A549 (cell line): ENCODE measurements around the gene STAMBP.
"Not testable (repeated sequence)": the region's sequence is repeated elsewhere in the genome, so short reads cannot be mapped to it uniquely, and the experiment has no call there.

Experiments used
- CEBPB ChIP-seq, 2 experiments: fragments of >200 bp in 1 of 2; sonication (Bioruptor Twin) in 1 of 2; formaldehyde crosslinking in 1 of 2; IDR thresholded peaks; 2 replicates each; pipeline ENCODE4 v1.6.1; 2012 to 2016
- EP300 ChIP-seq, 2 experiments: fragments of >200 bp; sonication (Bioruptor Twin); formaldehyde crosslinking; IDR thresholded peaks; 2 replicates in 1 of 2; 3 replicates in 1 of 2; pipeline ENCODE4 v1.6.1; 2016 to 2017
- KDM1A ChIP-seq: fragments of 200-600 bp; sonication (generic); IDR thresholded peaks from 2 replicates; pipeline ENCODE4 v1.6.1; 2016; ENCODE audit warnings: low read depth, mild to moderate bottlenecking
- MYC ChIP-seq: IDR thresholded peaks from 2 replicates; pipeline ENCODE4 v1.6.1; 2012; ENCODE audit warnings: mild to moderate bottlenecking, inconsistent platforms, low read length, improper control_type of control experiment, borderline replicate concordance
- POLR2A ChIP-seq: IDR thresholded peaks from 2 replicates; pipeline ENCODE4 v1.6.1; 2012; ENCODE audit warnings: mild to moderate bottlenecking, low read length
- POLR2AphosphoS2 ChIP-seq: conservative IDR thresholded peaks from 2 replicates; pipeline ENCODE4 v1.6.1; 2012; ENCODE audit warnings: low read length, improper control_type of control experiment, inconsistent platforms
- RARB ChIP-seq: fragments of 250-450 bp; sonication (Bioruptor Pico); IDR thresholded peaks from 2 replicates; pipeline ENCODE4 v1.8.0; 2021; ENCODE audit warnings: mild to moderate bottlenecking, moderate library complexity
- TF ChIP-seq, protein P1 (sequence below): fragments of >200 bp; sonication (Bioruptor Twin); formaldehyde crosslinking; IDR thresholded peaks from 3 replicates; pipeline ENCODE4 v1.5.1; 2016
- TF ChIP-seq, protein P2 (sequence below): IDR thresholded peaks from 2 replicates; pipeline ENCODE4 v1.6.1; 2012; ENCODE audit warnings: low read depth, borderline replicate concordance

GRCh38 chr2:73783402-73783801 is 45.4 kb upstream of the STAMBP start:
- not testable (repeated sequence) for TF ChIP-seq POLR2A; KDM1A; EP300 (IDR thresholded peaks at IDR 0.05); POLR2AphosphoS2; RARB (CRISPR knock-in tag); MYC; CEBPB (IDR thresholded peaks at IDR 0.05)
- TF ChIP-seq, protein P1, sequence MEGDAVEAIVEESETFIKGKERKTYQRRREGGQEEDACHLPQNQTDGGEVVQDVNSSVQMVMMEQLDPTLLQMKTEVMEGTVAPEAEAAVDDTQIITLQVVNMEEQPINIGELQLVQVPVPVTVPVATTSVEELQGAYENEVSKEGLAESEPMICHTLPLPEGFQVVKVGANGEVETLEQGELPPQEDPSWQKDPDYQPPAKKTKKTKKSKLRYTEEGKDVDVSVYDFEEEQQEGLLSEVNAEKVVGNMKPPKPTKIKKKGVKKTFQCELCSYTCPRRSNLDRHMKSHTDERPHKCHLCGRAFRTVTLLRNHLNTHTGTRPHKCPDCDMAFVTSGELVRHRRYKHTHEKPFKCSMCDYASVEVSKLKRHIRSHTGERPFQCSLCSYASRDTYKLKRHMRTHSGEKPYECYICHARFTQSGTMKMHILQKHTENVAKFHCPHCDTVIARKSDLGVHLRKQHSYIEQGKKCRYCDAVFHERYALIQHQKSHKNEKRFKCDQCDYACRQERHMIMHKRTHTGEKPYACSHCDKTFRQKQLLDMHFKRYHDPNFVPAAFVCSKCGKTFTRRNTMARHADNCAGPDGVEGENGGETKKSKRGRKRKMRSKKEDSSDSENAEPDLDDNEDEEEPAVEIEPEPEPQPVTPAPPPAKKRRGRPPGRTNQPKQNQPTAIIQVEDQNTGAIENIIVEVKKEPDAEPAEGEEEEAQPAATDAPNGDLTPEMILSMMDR, result not testable (repeated sequence)
- TF ChIP-seq, protein P2, sequence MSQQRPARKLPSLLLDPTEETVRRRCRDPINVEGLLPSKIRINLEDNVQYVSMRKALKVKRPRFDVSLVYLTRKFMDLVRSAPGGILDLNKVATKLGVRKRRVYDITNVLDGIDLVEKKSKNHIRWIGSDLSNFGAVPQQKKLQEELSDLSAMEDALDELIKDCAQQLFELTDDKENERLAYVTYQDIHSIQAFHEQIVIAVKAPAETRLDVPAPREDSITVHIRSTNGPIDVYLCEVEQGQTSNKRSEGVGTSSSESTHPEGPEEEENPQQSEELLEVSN, result not testable (repeated sequence)
